Fibroblast of pulmonary artery (primary cell): ENCODE data around the gene COL13A1.

Experiments
- DNase-seq: peaks from one replicate; pipeline ENCODE4 v3.0.0-alpha.2; 2010; ENCODE audit warnings: low read depth
- H3K4me3 ChIP-seq: replicated peaks from 2 replicates; pipeline ENCODE4 v1.5.1; 2011; ENCODE audit warnings: low read depth, mild to moderate bottlenecking, control low read depth, low read length, moderate library complexity
- CTCF ChIP-seq: IDR thresholded peaks from 2 replicates; pipeline ENCODE4 v1.5.1; 2011; ENCODE audit warnings: mild to moderate bottlenecking, control low read depth, low read length, inconsistent platforms; ENCODE audit errors: missing control alignments

The COL13A1 gene

GRCh38 chr10:69904533-69904932, 102.8 kb downstream of the COL13A1 start:
- H3K4me3 ChIP-seq: no peak overlapping the region
- no peak for TF ChIP-seq CTCF
- no peak for DNase-seq

- no peak for TF ChIP-seq CTCF
- no peak overlapping the region for H3K4me3 ChIP-seq
- no peak for DNase-seq
These were observed 104.7 kb downstream of the COL13A1 start for GRCh38 chr10:69906425-69906824.

- no peak for DNase-seq
These were observed 105.8 kb downstream of the COL13A1 start for GRCh38 chr10:69907517-69907916.

GRCh38 chr10:69908124-69908523, 106.4 kb downstream of the COL13A1 start:
- TF ChIP-seq CTCF: no peak
- DNase-seq: no peak
- no peak overlapping the region for H3K4me3 ChIP-seq

More at GRCh38 chr10:69907517-69907916, 105.8 kb downstream of the COL13A1 start:
- no peak for TF ChIP-seq CTCF
- H3K4me3 ChIP-seq: no peak overlapping the region

GRCh38 chr10:69910561-69910960, 108.9 kb downstream of the COL13A1 start:
- TF ChIP-seq CTCF: no peak
- H3K4me3 ChIP-seq: no peak overlapping the region
- no peak for DNase-seq

- H3K4me3 ChIP-seq: no peak overlapping the region
- peak; percentile 39 for DNase-seq
- TF ChIP-seq CTCF: no peak
These were observed 110.2 kb downstream of the COL13A1 start for GRCh38 chr10:69911613-69912528.

GRCh38 chr10:69912589-69912988, 110.9 kb downstream of the COL13A1 start:
- DNase-seq: peak; percentile 7

More at GRCh38 chr10:69912589-69912988, 110.9 kb downstream of the COL13A1 start:
- TF ChIP-seq CTCF: no peak
- no peak overlapping the region for H3K4me3 ChIP-seq
